ENCODE measurements around the gene LGALS9. TPM values are rescaled to one million over a fixed set of nuclear protein-coding genes. Genes with fewer than 3 reads are reported as not detected.

The LGALS9 gene
- total and polyA plus RNA-seq, 8 donors: 5.2 to 77.3 (median 18.7) TPM

DNA sequence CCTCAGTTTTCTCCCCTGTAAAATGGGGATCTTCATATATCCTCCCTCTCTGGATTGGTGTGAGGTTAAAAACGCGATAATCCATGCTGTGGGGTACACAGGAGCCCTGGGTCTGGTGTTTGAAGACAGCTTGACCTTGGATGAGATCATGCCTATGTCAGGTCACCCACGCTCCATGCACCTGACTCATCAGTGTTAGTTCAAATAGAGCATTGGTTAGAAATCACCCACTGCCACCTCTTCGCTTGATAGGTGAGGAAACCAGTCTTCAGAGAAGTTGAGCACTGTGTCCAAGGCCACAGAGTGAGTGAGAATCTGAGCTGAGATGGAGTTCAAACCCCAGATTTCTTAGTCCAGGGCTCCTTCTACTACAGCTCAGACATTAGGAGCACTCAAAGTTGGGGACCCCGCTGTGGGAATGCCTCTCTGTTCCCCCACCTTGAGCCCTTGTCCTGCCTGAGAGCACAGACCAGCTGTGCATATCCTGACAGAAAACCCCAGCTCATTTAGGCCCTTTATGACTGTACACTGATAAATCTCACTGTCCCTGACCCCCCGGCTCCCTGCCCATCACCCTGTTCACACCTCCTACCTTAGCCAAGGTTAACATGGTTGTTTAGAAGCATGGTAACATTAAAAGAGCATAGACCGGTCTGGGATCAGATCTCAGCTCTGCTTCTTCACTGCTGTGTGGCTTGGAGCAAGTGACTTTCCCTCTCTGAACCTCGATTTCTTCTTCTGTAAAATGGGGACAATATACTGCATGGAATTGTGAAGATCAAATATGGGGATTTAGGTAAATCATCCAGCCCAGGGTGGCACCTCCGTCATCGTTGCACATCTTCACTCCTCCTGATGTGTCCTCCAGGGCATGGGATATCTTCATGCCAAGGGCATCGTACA, 22.4 kb upstream of the LGALS9 start:
- DNase-seq (no peak), FAIRE-seq (no peak), ATAC-seq (peak in 1 of 4 donors; percentile 18)
- Histone ChIP-seq H3K4me1 (no peaks in the 10 kb centered on the region), H3K9me3 (no peaks in the 10 kb centered on the region), H3K27me3 (no peaks in the 10 kb centered on the region), H3K4me3 (no peak overlapping the region), H3K36me3 (peaks cover 7 to 95% (median 67%) of the 10 kb centered on the region in 3 donors), H3K27ac (no peak overlapping the region)
- 90 to 91% methylated on average over 11 of the region's 11 CpGs for WGBS, 2 donors
- intact Hi-C loops (cut with DNase I): loop anchor here in 1 of 3 donors (10.0 kb wide), 1 partner anchor 254 kb away; no protein-coding TSS in a partner anchor
- TF ChIP-seq, protein P1, sequence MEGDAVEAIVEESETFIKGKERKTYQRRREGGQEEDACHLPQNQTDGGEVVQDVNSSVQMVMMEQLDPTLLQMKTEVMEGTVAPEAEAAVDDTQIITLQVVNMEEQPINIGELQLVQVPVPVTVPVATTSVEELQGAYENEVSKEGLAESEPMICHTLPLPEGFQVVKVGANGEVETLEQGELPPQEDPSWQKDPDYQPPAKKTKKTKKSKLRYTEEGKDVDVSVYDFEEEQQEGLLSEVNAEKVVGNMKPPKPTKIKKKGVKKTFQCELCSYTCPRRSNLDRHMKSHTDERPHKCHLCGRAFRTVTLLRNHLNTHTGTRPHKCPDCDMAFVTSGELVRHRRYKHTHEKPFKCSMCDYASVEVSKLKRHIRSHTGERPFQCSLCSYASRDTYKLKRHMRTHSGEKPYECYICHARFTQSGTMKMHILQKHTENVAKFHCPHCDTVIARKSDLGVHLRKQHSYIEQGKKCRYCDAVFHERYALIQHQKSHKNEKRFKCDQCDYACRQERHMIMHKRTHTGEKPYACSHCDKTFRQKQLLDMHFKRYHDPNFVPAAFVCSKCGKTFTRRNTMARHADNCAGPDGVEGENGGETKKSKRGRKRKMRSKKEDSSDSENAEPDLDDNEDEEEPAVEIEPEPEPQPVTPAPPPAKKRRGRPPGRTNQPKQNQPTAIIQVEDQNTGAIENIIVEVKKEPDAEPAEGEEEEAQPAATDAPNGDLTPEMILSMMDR (IDR thresholded peaks at IDR 0.05): no peak

DNA sequence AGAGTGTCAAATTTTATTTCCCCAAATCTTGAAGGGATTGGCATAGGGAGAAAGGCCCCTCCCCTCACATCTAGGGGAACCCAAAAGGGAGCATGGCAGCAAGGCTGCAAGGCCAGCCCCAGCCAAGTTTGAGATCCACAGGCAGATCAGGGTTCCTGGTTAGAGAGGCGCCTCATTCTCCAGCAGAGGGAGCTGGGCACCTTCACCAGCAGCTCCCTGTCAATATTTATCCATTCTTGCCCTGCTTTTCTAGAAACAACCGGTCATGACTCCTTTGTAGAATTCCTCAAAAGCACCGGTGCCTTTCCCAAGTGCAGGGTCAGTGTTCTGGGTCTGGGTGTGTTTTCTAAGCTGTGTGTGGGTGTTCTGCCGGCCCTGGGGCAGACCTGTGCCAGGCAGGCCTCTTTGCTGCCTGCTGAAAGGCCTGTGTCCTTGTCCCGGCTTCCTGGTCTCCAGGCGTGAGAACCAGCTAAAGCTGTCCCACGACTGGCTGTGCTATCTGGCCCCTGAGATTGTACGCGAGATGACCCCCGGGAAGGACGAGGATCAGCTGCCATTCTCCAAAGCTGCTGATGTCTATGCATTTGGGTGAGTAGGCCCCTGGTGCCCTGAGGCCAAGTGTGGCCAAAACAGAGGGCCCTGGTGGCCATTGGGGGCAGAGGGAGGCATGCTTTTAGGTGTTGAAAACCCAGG, 21.2 kb upstream of the LGALS9 start:
- Histone ChIP-seq H3K4me3 (no peak overlapping the region), H3K27me3 (no peaks in the 10 kb centered on the region), H3K36me3 (peaks cover 7 to 99% (median 58%) of the 10 kb centered on the region in 3 donors), H3K27ac (no peak overlapping the region), H3K9me3 (no peaks in the 10 kb centered on the region), H3K4me1 (no peaks in the 10 kb centered on the region)
- FAIRE-seq (no peak), ATAC-seq (peak in 3 of 4 donors; percentile 39 to 68 (median 59)), DNase-seq (no peak)
- TF ChIP-seq, protein P1 (IDR thresholded peaks at IDR 0.05): peak in 1 of 4 donors; percentile 20
- intact Hi-C loops (cut with DNase I): loop anchor here in 1 of 3 donors (10.0 kb wide), 1 partner anchor 255 kb away; no protein-coding TSS in a partner anchor
- 56% methylated on average over 11 of the region's 11 CpGs for WGBS, 2 donors

DNA sequence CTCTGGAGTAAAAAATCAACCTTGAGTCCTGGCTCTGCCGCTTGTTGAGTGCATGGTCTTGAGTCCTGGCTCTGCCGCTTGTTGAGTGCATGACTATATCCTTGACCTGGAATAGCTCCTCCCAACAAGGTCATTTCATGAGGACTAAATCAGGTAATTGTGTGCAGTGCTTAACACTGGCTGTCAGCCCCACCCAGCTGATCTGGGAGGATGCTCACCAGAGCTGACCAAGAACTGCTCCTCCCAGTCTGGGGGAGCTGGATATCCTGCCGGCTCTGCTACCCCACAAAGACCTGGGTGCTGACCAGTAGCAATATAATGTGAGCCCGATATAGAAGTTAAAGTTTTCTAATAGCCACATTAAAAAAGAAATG, 20.7 kb upstream of the LGALS9 start:
- Histone ChIP-seq H3K4me1 (no peaks in the 10 kb centered on the region), H3K9me3 (no peaks in the 10 kb centered on the region), H3K27me3 (no peaks in the 10 kb centered on the region), H3K27ac (no peak overlapping the region), H3K4me3 (no peak overlapping the region), H3K36me3 (peaks cover 7 to 97% (median 55%) of the 10 kb centered on the region in 3 donors)
- intact Hi-C loops (cut with DNase I): no loop called here
- DNase-seq: no peak
- 83 to 86% methylated on average over 4 of the region's 4 CpGs for WGBS, 2 donors
- ATAC-seq: no peak
- TF ChIP-seq, protein P1 (IDR thresholded peaks at IDR 0.05): no peak
- FAIRE-seq: no peak

GRCh38 chr17:27612160-27612770, 18.7 kb upstream of the LGALS9 start:
- DNase-seq: no peak
- H3K4me1 ChIP-seq: no peaks in the 10 kb centered on the region
- WGBS, 2 donors: 82 to 84% methylated on average over 3 of the region's 3 CpGs
- H3K9me3 ChIP-seq: no peaks in the 10 kb centered on the region
- TF ChIP-seq, protein P1 (IDR thresholded peaks at IDR 0.05): no peak
- no peak overlapping the region for H3K27ac ChIP-seq
- no peak overlapping the region for H3K4me3 ChIP-seq
- H3K36me3 ChIP-seq: peaks cover 7 to 89% (median 41%) of the 10 kb centered on the region in 3 donors
- intact Hi-C loops (cut with DNase I): no loop called here
- no peaks in the 10 kb centered on the region for H3K27me3 ChIP-seq
- no peak for ATAC-seq
- FAIRE-seq: no peak

Data from pancreas (tissue), 10 donors.